ENCODE results near the gene BAZ1A.

GRCh38 chr14:34867199-34867598 is 8.0 kb downstream of the BAZ1A start:
- TF ChIP-seq, protein P1, sequence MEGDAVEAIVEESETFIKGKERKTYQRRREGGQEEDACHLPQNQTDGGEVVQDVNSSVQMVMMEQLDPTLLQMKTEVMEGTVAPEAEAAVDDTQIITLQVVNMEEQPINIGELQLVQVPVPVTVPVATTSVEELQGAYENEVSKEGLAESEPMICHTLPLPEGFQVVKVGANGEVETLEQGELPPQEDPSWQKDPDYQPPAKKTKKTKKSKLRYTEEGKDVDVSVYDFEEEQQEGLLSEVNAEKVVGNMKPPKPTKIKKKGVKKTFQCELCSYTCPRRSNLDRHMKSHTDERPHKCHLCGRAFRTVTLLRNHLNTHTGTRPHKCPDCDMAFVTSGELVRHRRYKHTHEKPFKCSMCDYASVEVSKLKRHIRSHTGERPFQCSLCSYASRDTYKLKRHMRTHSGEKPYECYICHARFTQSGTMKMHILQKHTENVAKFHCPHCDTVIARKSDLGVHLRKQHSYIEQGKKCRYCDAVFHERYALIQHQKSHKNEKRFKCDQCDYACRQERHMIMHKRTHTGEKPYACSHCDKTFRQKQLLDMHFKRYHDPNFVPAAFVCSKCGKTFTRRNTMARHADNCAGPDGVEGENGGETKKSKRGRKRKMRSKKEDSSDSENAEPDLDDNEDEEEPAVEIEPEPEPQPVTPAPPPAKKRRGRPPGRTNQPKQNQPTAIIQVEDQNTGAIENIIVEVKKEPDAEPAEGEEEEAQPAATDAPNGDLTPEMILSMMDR (conservative IDR thresholded peaks at IDR 0.05), result no peak
- TF ChIP-seq ZFX (IDR thresholded peaks at IDR 0.05), result no peak

Measured in C4-2B (cell line).